Activated CD4-positive, CD25-positive, alpha-beta regulatory T cell treated with anti-CD3 and anti-CD28 coated beads, Interleukin-2, amount 50 U/mL, for 16 hours (primary cell): ENCODE data around the gene DNAJC18.
"Not testable (repeated sequence)": the region's sequence is repeated elsewhere in the genome, so short reads cannot be mapped to it uniquely, and the experiment has no call there.

Experiments used
- DNase-seq: peaks from one replicate; pipeline ENCODE4 v3.0.0-alpha.2; 2020; ENCODE audit warnings: low read depth, low spot score

The DNAJC18 gene

DNA sequence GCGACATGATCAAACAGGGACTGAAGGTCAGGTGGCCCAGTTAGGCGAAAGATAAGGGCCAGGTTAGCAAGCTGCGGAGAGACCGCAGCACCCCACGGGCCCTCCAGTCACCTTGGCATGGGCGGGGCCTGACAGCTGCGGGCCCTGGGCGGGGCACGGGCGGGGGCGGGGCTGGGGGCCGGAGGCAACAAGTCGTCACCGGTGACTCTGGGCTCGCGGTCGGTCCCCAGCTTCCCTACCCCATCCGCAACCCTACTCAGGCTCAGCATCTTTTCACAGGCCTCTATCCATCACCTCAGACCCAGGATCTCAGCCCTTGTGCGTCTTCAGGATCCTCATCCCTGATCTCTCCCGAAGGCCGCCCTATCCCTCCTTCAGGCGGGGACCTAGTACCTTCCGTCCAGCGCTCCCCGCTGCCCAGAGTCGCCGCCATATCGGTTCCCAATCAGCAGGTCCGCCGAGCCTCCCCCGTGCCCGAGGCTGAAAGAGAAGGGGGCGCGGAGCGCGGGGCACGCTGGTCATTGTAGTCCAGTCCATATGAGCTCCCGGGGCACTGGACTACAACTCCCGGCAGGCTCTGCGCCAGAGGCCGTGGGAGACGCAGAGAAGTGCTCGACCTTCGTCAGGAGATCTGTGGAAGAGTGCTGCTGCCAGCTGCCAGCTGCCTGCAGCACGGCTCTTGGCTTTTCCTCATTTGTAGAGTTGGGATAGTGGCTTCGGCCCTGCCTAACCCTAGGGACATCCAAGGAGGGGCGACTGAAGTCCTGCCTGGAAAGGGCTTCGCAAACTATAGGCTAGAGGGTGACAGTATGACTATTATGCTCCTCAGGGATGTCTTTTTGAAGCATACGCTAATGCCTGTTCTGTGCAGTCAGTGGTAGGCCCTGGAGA lies at the start of gene DNAJC18:
Gene DNAJC18 (minus strand): TSS at position 513 of the 891 bp plus-strand sequence. CDS start 80 bp downstream, at position 433.
- DNase-seq, result peak; percentile 79

DNA sequence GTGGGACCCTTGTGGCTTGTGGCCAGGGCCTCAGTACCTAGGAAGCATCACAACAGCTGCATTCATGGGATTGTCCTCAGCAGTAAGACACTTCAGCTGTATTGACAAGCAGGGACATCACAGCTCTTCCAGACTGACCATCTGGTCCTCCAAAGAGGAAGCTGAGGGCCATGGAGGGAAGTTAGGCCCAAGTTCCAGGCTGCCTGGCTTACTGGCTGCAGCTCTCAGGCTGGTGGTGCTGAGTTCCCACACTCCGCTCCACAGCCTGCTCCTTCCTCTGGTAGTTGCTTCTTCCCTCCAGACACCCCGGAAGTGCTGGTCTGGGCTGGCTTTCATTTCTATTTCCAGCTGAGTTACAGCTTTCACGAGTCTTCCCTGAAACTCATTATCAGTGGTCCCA lies 48.9 kb upstream of the DNAJC18 start:
- no peak for DNase-seq

DNA sequence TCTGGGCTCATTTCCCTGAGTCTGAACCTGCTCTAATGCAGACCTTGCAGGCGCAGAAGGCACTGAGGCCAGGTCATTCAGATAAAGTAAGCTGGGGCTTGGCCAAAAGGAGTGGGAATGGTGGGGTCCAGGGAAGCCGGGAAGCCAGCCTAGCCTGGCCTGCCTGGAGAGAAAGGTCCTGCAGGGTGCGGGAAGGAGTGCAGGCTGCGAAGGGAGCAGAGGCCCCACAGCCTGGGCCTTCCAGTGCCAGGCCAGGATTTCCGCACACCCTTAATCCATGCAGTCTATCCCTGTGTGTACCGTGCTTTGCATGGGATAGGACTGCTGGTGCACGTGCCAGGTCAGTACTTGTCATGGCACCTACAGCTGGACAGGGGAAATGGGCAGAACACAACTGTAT lies 46.9 kb upstream of the DNAJC18 start:
- no peak for DNase-seq

DNA sequence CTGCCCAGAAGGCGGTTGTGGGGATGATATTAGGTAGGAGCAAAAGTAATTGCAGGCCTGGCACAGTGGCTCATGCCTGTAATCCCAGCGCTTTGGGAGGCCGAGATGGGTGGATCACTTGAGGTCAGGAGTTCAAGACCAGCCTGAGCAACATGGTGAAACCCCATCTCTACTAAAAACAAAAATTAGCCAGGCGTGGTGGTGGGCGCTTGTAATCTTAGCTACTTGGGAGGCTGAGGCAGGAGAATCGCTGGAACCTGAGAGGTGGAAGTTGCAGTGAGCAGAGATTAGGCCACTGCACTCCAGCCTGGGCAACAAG lies 43.5 kb upstream of the DNAJC18 start:
- not testable (repeated sequence) for DNase-seq

DNA sequence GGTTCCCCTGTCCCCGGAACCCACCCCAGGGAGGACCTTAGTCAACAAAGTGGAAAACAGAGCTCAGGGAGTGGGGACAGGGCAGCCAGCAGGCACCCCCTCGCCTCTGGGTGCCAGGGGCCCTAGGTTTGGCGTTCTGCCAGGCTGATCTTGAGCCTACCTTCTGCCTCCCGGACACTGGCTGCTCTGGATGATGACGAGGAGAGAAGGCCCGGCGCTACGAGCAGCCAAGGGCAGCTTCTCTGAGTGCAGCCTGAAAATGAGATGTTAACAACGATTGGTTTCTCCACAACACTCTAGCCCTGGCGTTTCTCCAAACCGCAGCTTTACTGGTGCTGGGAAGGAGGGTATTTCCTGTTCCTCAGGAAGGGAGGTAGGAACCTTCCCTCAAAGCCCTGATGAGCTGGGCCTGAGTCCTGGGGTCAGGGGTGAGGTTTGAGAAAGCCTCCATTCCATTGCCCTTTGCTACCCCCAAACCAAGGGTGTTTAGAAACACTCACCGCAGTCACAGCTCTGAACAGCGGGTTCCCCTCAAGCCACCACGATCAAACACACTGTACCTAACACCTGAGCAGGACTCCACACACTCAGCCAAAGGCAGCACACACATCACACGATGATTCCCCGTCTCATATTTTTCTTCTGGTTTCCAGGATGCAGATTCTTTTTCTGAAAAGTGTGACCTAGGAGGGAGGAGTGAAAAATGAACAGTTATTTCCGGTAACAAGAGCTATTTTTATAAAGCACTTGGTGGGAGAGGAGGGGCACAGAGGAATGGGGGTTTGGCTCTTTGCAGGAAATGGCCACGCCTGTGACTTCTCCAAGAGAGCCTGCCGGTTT lies 42.9 kb upstream of the DNAJC18 start, which contains the start of gene STING1:
Gene STING1 (minus strand): TSS at position 709 of the 840 bp plus-strand sequence. CDS start 1,054 bp downstream, outside the sequence.
- no peak for DNase-seq

DNA sequence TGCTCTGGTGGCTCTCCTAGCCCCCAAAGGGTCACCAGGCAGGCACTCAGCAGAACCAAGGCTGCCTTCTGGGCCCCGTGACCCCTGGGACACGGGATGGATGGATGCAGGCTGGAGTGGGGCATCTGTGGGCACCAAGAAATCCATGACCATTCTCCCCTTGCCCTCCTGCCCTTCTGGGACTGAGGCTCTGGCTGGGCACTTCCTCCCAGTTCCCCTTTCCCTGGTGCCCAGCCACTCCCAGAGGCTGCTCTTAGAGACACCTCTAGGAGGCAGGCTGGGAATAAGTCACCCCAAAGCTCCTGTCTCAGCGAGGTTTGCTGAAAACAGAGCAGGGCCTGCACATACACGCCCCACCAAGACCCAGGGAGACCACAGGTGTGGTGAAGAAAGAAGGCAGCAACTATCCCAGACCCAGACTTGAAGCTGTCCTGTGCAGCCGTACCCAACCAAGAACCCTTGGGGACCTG lies 42.3 kb upstream of the DNAJC18 start:
- DNase-seq, result no peak

DNA sequence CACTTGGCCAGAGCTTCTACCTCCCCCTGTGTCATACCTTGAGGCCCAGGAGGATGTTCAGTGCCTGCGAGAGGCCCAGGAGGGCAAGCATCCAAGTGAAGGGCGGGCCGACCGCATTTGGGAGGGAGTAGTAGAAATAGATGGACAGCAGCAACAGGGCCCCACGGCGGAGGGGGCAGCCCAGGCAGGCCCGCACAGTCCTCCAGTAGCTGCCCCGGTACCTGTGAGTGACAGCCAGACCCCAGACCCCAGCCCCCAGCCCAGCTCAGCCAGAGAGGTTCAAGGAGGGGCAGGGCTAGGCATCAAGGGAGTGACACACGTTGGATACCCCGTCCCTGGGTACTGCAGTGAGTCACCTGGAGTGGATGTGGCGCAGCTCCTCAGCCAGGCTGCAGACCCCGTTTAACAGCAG lies 41.8 kb upstream of the DNAJC18 start:
- no peak for DNase-seq

DNA sequence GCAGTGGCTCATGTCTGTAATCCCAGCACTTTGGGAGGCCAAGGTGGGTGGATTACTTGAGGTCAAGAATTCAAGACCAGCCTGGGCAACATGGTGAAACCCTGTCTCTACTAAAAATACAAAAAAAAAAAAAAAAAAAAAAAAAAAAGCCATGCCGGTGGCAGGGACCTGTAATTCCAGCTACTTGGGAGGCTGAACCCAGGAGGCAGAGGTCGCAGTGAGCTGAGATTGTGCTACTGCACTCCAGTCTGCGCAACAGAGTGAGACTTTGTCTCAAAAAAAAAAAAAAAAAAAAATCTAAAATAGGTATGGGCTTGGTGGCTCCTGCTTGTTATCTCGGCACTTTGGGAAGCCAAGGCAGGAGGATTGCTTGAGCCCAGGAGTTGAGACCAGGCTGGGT lies 40.4 kb upstream of the DNAJC18 start:
- not testable (repeated sequence) for DNase-seq

DNA sequence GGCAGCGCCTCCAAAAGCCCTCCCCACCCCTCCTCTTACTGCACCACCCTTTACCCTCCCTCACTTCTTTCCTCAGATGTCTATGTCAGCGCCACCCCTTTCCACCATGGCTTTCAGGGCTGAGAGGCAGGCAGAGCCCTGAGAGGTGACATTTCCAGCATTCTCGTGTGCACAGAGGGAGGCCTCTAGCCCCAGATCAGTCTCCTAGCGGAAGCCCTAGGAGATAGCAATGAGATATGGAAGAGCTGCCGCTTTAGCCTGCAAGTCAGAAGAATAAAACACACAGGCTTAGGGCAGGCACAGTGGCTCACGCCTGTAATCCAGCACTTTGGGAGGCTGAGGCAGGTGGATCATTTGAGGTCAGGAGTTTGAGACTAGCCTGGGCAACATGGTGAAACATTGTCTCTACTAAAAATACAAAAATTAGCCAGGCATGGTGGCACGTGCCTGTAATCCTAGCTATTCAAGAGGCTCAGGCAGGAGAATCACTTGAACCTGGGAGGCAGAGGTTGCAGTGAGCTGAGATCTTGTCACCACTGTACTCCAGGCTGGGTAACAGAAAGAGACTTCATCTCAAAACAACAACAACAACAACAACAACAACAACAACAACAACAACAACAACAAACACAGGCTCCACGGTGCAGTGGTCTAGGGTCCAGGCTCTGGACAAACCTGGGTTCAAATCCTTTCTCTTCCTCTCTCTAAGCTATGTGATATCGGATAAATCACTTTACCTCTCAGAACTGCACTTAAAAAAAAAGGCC lies 39.5 kb upstream of the DNAJC18 start:
- not testable (repeated sequence) for DNase-seq

DNA sequence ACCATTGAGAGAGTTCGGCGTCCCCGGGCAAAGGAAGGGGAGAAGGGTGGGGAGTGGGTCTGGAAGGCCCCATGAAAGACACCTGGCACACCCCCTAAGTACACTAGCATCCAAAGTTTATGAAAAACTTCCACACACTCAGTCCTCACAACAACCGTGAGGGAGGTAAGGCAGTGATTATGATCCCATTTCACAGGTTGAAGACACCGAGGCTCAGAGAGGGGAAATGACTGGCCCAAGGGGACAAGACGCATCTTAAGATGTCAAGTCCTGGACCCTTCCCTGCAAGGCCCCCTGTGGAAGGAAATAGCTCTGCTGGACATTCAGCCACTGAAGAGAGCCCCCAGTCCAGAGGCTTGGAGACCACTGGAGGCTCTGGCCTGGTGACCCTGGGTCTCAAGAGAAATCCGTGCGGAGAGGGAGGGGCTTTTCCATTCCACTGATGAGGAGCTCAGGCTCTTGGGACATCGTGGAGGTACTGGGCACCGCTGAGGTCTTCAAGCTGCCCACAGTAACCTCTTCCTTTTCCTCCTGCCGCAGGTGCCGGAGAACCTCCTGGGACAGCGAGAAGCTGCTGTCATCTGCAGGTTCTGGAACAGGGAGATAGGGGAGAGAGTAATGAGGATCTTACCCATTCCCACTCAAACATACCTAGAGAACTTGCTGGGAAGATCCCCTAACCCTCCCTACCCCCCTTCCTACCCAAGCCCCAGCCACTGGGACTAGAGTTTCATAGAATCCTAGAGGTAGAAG lies 36.7 kb upstream of the DNAJC18 start:
- no peak for DNase-seq

DNA sequence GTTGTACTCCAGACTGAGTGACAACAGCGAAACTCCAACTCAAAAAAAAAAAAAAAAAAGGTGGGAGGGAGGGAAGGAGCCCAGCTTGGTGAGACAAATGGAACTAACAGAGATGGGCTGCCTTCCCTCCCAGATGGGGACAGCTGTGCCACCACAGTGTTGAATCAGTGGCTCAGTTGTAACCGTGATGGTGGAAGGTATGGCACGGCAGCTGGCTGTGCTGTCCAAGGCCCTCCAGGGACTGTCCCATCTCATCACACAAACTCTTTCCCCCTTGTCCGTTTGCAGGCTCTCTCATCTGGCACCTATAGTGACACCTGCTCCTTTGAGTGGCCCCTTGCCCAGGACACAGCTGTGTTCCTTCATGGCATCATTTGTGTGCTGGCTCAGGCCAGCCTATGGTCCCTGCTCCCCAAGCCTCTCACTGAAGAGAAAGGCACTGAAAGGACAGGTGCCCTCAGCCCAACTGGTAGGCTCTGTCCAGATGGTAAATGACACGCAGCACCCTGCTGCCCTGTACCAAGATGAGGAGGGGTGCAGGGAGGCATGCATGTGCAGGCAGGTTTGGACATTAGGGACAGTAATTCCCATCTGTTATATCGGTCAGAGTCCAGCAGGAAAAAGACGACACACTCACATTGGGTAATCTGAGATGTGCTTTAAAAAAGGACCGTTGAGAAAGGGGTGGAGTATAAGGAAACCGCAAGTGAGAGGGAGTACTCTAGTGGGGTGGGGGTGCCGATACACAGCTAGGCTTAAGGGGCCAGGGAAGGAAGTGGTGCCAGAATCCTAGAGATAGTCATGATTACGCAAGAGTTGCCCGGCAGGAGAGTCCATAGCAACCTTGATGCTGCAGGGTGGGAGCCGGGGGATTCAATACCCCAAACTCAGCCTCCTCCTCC lies 35.8 kb upstream of the DNAJC18 start:
- no peak for DNase-seq

DNA sequence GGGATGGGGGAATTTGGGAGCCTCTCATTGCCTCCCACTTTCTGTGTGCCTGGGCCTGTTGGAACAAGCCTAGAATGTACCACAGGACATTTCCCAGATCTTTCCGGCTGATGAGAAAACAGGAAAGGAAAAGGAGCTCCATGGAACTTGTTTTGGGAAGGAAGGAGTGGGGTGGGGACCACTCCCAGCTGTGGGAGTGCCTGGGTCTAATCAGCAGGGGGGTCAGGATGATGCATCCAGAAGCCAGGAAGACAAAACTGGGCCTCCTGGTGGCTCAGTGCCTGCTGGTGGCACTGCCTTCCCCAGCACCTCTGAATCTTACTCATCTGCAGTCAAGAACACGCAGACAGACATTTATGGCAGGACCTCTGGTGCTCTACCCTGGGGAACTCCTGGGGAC lies 34.2 kb upstream of the DNAJC18 start:
- DNase-seq, result no peak

DNA sequence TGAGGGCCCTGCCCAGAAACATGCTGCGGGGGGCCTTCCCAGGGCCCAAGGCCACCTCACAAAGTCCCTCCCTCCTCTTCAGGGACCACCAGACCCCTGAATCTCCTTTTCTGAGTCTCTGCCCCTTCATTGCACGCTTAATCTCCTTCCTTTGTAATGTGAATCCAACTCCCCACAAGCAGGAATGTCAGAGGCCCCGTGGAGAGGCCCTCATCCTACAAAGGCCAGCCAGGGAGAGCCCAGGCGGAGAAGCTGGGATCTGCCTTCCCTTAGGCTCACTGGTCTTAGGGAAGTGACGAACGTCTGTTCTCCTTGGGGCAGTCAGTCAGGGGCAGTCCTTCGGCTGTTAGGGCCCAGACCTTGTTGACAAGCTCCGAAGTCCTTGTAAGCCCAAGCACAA lies 33.8 kb upstream of the DNAJC18 start:
- no peak for DNase-seq

DNA sequence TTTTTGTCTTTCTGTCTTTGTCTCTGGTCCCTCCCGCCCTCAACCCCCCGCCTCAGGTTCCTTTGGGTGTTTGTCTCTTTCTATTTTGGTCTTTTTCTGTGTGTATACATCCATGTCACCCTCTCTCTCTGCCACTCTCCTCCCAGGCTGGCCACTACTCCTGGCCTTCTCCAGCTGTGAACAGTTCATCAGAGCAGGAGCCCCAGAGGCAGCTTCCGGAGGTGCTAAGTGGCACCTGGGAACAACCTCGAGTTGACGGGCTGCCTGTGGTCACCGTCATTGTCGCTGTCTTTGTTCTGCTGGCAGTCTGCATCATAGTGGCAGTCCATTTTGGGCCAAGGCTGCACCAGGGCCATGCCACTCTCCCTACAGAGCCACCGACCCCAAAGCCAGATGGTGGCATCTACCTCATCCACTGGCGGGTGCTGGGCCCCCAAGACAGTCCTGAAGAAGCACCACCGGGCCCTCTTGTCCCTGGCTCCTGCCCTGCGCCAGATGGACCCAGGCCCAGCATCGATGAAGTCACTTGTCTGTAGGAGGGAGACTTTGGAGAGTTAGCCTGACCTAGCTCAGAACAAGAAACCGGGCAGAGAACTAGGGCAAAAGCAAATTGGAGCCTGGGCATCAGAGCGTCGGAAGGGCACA lies 33.2 kb upstream of the DNAJC18 start:
- no peak for DNase-seq

DNA sequence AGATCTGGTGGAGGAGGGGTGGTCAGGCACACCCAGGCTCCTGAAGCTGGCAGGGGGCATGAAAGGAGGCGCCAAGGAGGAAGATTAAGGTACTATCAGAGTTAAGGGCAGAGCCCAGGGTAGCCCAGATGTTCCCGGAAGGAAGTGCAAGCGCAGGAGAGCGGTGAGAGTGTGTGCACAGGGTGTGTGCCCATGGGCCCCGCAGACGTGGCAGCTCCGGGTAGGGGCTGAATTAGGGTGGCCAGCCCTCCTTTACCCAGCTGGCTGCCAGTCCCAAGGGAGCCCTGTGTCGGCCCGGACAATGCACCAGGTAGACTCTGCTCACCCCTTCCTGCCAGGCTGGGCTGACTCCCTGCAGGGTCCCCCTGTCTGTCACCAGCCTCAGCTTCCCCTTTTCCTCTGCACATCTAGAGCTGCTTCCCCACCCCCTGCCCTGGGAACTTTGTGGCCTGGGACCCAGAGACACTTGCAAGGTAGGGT lies 31.5 kb upstream of the DNAJC18 start, which contains the start of gene SMIM33:
Gene SMIM33 (plus strand): TSS at position 184 of the 480 bp plus-strand sequence. CDS start 118 bp downstream, at position 302.
- no peak for DNase-seq

DNA sequence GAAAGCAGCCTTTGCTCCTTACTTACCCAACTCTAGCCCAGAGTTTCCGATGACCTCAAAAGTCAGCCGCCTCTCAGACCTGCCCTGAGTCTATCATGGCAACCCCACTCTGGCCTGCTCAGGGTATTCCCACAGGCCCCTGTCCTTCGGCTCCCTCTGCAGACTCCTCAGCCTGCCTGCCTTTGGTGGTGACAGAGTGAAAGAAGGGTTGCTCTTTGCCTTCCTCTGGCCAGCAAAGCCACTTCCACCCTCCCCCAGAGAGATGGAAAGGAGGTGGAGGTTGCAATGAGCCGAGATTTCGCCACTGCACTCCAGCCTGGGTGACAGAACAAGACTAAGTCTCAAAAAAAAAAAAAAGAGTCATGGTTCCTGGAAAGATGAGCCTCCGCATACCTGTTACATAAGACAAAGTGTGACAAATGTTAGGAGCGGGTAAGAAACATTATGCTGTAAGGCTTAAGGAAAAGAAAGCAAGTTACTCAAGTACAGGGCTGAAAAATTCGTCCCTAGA lies 29.2 kb upstream of the DNAJC18 start:
- no peak for DNase-seq

DNA sequence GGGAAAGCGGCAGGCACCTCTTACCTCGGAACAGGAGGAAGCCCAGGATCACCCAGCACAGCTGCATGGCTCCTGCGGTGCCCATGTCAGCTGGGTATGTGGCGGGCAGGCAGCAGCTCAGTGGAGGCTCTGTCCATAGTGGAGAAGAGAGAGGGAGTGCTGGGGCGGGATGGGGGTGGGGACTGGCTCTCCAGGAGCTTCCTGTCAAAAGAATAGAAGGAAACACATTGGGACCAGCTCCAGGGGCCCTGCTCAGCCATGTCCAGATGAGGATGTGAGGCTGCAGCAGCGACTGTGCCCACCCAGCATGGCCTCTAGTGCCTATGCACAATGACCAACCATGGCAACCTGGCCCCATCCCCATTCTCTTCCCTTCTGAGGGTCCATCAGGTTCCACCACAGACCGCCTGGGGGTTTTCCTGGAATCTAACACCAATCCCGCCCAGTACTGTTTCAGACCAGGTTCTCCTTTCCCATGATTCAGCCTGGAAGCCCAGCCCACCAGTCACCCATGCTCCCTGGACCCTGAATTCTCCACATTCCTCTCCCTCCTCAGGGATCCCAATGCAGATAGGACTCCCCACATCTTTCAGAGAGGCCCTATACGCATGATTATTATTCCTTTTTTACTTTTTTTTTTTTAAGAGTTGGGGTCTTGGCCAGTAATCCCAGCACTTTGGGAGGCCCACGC lies 23.4 kb upstream of the DNAJC18 start, which contains the start of gene ECSCR:
Gene ECSCR (minus strand): TSS at position 158 of the 691 bp plus-strand sequence. CDS start 73 bp downstream, at position 85.
- no peak for DNase-seq

DNA sequence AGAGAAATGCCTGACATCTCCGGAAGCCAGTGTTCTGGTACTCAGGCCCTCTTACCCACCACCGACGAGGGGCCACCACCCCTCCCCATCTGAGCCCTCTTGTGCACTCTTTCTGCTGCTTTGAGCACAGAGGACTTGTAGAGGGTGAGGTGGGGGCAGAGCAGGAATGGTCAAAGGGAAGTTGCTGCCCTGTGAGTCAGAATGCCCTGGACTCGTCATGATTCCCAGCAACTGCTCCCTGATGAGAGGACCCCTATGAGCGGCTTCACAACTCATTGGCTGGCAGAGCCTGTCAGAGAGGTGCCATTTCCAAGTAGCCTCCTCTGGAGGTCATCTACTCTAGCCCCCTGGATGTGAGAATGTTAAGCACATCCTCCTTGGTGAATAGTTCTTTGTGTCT lies 22.4 kb upstream of the DNAJC18 start:
- no peak for DNase-seq
